Measurements from ENCODE around the gene ATP8A2. TPM values are rescaled to one million over a fixed set of nuclear protein-coding genes. Genes with fewer than 3 reads are reported as not detected.

Gene ATP8A2
- total and polyA plus RNA-seq, 12 donors = under 0.01 to 0.18 (median 0.10) TPM; not detected in 3

- DNase-seq = no peak
These were observed 611.1 kb downstream of the ATP8A2 start for GRCh38 chr13:25982907-25983306.

DNA sequence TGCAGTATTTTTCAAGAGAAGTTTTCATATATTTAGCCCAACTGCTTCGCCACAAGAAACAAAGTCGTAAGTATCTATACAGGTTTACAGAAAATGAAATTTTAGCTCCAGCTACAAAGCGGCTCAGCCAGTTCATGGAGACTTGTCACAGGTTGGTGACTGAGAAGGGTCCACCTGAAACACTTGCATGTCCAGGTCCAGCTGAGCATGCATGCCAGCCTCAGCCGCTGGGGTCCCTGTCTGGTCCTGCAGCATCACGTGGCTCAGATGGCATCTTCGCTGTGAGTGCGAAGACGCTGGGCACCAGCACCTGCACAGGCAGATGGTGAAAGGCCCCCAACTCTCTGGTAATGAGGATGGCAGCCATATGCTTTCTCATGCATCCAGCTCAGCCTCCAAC is 616.2 kb downstream of the ATP8A2 start:
- peaks cover 0 to 13% (median 0%) of the 10 kb centered on the region in 7 donors for H3K27me3 ChIP-seq
- intact Hi-C loops (cut with DNase I) = loop anchor here in 1 of 10 donors (10.0 kb wide), 1 partner anchor 77 kb away; no protein-coding TSS in a partner anchor
- no peak overlapping the region for H3K27ac ChIP-seq
- no peak for ATAC-seq
- 96 to 97% methylated on average over 8 of the region's 8 CpGs for WGBS, 2 donors
- H3K4me1 ChIP-seq = no peaks in the 10 kb centered on the region
- H3K9me3 ChIP-seq = peaks cover 0 to 3% (median 0%) of the 10 kb centered on the region in 11 donors
- no peak overlapping the region for H3K4me3 ChIP-seq
- no peak for TF ChIP-seq CTCF (IDR thresholded peaks at IDR 0.05)
- H3K36me3 ChIP-seq = no peaks in the 10 kb centered on the region
- DNase-seq = no peak

More at GRCh38 chr13:25982907-25983306, 611.1 kb downstream of the ATP8A2 start:
- TF ChIP-seq CTCF (IDR thresholded peaks at IDR 0.05) = no peak
- Histone ChIP-seq H3K36me3 (no peaks in the 10 kb centered on the region), H3K4me1 (no peaks in the 10 kb centered on the region), H3K9me3 (no peaks in the 10 kb centered on the region), H3K4me3 (no peak overlapping the region), H3K27me3 (peaks cover 0 to 14% (median 2%) of the 10 kb centered on the region in 7 donors), H3K27ac (no peak overlapping the region)
- intact Hi-C loops (cut with DNase I) = loop anchor here in 1 of 10 donors (10.0 kb wide), 1 partner anchor 82 kb away; no protein-coding TSS in a partner anchor
- no peak for ATAC-seq

DNA sequence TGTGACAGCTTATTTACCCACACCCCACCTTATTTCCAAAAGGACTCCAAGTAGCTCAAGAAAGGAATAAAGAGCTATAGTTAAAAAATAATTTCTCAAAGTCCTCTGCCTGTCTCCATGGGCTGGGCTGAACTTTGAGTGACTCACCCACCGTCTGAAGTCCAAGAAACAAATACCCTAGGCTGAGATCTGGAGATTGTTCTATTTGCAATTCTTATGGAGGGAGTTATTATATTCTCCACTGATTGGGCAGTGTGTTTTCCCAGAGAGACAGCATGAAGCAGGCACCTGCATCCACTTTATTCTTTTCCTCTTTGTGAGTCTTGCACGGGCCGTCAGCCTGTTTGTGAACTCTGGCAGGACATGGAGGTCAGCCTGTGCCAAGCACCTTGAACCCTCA is 616.9 kb downstream of the ATP8A2 start:
- Histone ChIP-seq H3K27me3 (peaks cover 0 to 13% (median 0%) of the 10 kb centered on the region in 7 donors), H3K36me3 (no peaks in the 10 kb centered on the region), H3K9me3 (peaks cover 0 to 5% (median 0%) of the 10 kb centered on the region in 11 donors), H3K4me3 (no peak overlapping the region), H3K4me1 (no peaks in the 10 kb centered on the region), H3K27ac (no peak overlapping the region)
- DNase-seq = no peak
- TF ChIP-seq CTCF (IDR thresholded peaks at IDR 0.05) = no peak
- WGBS, 2 donors = 48 to 54% methylated on average over 3 of the region's 3 CpGs
- no peak for ATAC-seq
- intact Hi-C loops (cut with DNase I) = loop anchor here in 1 of 10 donors (10.0 kb wide), 1 partner anchor 76 kb away; no protein-coding TSS in a partner anchor

GRCh38 chr13:25990801-25991200 is 619.0 kb downstream of the ATP8A2 start:
- Histone ChIP-seq H3K27ac (no peak overlapping the region), H3K36me3 (no peaks in the 10 kb centered on the region), H3K4me3 (no peak overlapping the region), H3K9me3 (peaks cover 0 to 22% (median 11%) of the 10 kb centered on the region in 11 donors), H3K27me3 (peaks cover 0 to 13% (median 0%) of the 10 kb centered on the region in 7 donors), H3K4me1 (no peaks in the 10 kb centered on the region)
- intact Hi-C loops (cut with DNase I) = no loop called here
- ATAC-seq (peak in 1 of 8 donors; percentile 42), DNase-seq (no peak)
- 13 to 18% methylated on average over 10 of the region's 10 CpGs for WGBS, 2 donors
- no peak for TF ChIP-seq CTCF (IDR thresholded peaks at IDR 0.05)
